ENCODE measurements around the gene NCDN.

Gene NCDN

GRCh38 chr1:35554266-35555211 is 3.1 kb upstream of the NCDN start:
- no peak for DNase-seq (ENCODE audit: low read depth in 2 of 3, low spot score in 1 of 3)

- no peak for DNase-seq (ENCODE audit: low read depth in 2 of 3, low spot score in 1 of 3)
These were observed 2.4 kb upstream of the NCDN start for GRCh38 chr1:35555212-35555584.

- no peak for DNase-seq (ENCODE audit: low read depth in 2 of 3, low spot score in 1 of 3)
These were observed 1.8 kb upstream of the NCDN start for GRCh38 chr1:35555601-35556477.

GRCh38 chr1:35556484-35557117 is 998 bp upstream of the NCDN start:
- DNase-seq (ENCODE audit: low read depth in 2 of 3, low spot score in 1 of 3) = no peak

GRCh38 chr1:35557118-35557610 is 435 bp upstream of the NCDN start, which contains the start of gene KIAA0319L:
Gene KIAA0319L (minus strand): TSS chr1:35557403. CDS start chr1:35554491, 2,912 bp downstream.
- no peak for DNase-seq (ENCODE audit: low read depth in 2 of 3, low spot score in 1 of 3)

GRCh38 chr1:35558374-35559316 is 1.0 kb downstream of the NCDN start:
- no peak for DNase-seq (ENCODE audit: low read depth in 2 of 3, low spot score in 1 of 3)

- DNase-seq (ENCODE audit: low read depth in 2 of 3, low spot score in 1 of 3) = no peak
These were observed 1.8 kb downstream of the NCDN start for GRCh38 chr1:35559317-35559944.

GRCh38 chr1:35560256-35561225 is 2.9 kb downstream of the NCDN start:
- no peak for DNase-seq (ENCODE audit: low read depth in 2 of 3, low spot score in 1 of 3)

- no peak for DNase-seq (ENCODE audit: low read depth in 2 of 3, low spot score in 1 of 3)
These were observed 3.8 kb downstream of the NCDN start for GRCh38 chr1:35561297-35561971.

- no peak for DNase-seq (ENCODE audit: low read depth in 2 of 3, low spot score in 1 of 3)
These were observed 4.5 kb downstream of the NCDN start for GRCh38 chr1:35561972-35562680.

- DNase-seq (ENCODE audit: low read depth in 2 of 3, low spot score in 1 of 3) = no peak
These were observed 5.6 kb downstream of the NCDN start for GRCh38 chr1:35563166-35563565.

GRCh38 chr1:35564037-35564883 is 6.7 kb downstream of the NCDN start:
- DNase-seq (ENCODE audit: low read depth in 2 of 3, low spot score in 1 of 3) = peak; percentile 62 to 84 (median 76)

- DNase-seq (ENCODE audit: low read depth in 2 of 3, low spot score in 1 of 3) = no peak
These were observed 7.5 kb downstream of the NCDN start for GRCh38 chr1:35564884-35565741.

GRCh38 chr1:35565742-35566133 is 8.1 kb downstream of the NCDN start:
- no peak for DNase-seq (ENCODE audit: low read depth in 2 of 3, low spot score in 1 of 3)

- DNase-seq (ENCODE audit: low read depth in 2 of 3, low spot score in 1 of 3) = no peak
These were observed 10.5 kb downstream of the NCDN start for GRCh38 chr1:35567947-35568558.

All from stimulated activated CD4-positive, alpha-beta T cell treated with anti-CD3 and anti-CD28 coated beads, Interleukin-12 subunit alpha, Interleukin-12 subunit beta, amount 100 ng/mL, for 48 hours (primary cell).